GM10248 (cell line): ENCODE measurements around the gene NGEF.
"Not testable (repeated sequence)": the region's sequence is repeated elsewhere in the genome, so short reads cannot be mapped to it uniquely, and the experiment has no call there.

Experiments
- CTCF ChIA-PET: fragments of 300-600 bp; sonication (Branson Sonifier 250); formaldehyde crosslinking; extraction: SDS; loops from one replicate; lab custom pipeline; 2021; ENCODE audit warnings: antibody characterized with exemption; lab: Yijun Ruan, JAX
- POLR2A ChIA-PET: fragments of 350-650 bp; sonication (Branson Sonifier 250); formaldehyde crosslinking; extraction: SDS; loops from one replicate; lab custom pipeline; 2020; ENCODE audit warnings: antibody characterized with exemption; lab: Yijun Ruan, JAX
- DNase-seq: peaks from one replicate; pipeline ENCODE4 v3.0.0; 2012; ENCODE audit errors: extremely low spot score
- TF ChIP-seq, protein P1 (sequence below): IDR thresholded peaks from 2 replicates; pipeline ENCODE4 v1.5.1; 2012; ENCODE audit warnings: mild to moderate bottlenecking, low read depth; ENCODE audit errors: extremely low read depth, missing control alignments, control extremely low read depth

Gene NGEF

DNA sequence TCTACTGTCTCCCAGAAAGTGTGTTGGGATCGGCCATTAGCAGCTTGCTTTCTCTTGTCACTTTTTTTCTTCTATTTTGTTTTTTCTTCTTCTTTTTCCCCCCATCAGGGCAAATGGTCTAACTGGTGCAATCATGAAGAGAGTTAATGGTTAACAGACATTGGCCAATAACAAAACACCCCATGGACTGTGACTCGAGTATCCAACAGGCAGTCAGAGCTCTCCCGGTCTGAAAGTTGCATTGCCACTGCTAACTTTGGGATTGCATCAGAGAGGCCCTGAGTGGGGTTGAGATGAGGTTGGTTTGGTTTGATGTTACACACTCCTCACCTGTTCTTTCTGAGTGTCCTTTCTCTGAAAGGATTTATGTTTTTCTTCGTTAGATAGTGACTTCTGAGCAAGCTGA, 155.9 kb downstream of the NGEF start:
- DNase-seq: no peak
- ChIA-PET CTCF (interaction anchor here (1.4 to 5.2 kb wide), 2 partner anchors 197 to 395 kb away, joined by 3 to 34 read pairs; partner anchors contain the start of gene ATG16L1), POLR2A (no interaction called here)
- TF ChIP-seq, protein P1, sequence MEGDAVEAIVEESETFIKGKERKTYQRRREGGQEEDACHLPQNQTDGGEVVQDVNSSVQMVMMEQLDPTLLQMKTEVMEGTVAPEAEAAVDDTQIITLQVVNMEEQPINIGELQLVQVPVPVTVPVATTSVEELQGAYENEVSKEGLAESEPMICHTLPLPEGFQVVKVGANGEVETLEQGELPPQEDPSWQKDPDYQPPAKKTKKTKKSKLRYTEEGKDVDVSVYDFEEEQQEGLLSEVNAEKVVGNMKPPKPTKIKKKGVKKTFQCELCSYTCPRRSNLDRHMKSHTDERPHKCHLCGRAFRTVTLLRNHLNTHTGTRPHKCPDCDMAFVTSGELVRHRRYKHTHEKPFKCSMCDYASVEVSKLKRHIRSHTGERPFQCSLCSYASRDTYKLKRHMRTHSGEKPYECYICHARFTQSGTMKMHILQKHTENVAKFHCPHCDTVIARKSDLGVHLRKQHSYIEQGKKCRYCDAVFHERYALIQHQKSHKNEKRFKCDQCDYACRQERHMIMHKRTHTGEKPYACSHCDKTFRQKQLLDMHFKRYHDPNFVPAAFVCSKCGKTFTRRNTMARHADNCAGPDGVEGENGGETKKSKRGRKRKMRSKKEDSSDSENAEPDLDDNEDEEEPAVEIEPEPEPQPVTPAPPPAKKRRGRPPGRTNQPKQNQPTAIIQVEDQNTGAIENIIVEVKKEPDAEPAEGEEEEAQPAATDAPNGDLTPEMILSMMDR: no peak

DNA sequence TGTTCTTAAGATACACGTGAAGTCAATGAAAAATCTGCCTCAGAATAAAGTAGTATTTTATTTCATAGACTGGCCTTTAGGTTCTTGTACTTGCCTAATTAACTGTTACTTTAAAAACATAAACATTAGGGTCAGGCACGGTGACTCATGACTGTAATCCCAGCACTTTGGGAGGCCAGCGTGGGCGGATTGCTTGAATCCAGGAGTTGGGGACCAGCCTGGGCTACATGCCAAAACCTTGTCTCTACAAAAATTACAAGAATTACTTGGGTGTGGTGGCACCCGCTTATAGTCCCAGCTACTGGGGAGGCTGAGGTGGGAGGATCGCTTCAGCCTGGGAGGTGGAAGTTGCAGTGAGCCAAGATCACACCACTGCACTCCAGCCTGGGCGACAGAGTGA, 159.0 kb downstream of the NGEF start:
- DNase-seq: no peak
- TF ChIP-seq, protein P1: no peak
- CTCF ChIA-PET: interaction anchor here (0.8 to 5.2 kb wide), 8 partner anchors 8 to 395 kb away, joined by 3 to 34 read pairs (median 5); no protein-coding TSS in a partner anchor
- POLR2A ChIA-PET: no interaction called here

DNA sequence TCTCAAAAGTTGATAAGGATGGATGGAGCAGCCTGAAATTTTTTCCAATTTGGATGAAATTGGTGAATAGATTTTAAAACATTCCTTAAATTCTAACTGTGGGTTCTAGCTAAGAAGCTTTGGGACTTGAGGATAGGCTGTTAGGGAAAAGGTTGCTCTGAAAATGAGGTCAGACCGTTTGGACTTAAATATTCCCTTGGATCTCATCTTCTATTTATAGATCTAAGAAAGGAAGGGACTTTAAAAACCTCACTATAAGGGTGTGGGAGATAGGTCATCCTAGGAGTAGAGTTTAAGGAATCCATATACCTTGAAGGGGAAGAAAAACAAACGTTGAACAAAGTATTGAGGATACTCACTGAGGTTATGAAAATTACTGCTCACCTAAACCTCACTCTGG, 160.4 kb downstream of the NGEF start:
- ChIA-PET CTCF (interaction anchor here (0.6 to 5.2 kb wide), 15 partner anchors 9 to 402 kb away, joined by 3 to 34 read pairs (median 4); partner anchors contain the start of gene INPP5D), POLR2A (no interaction called here)
- no peak for DNase-seq
- TF ChIP-seq, protein P1: no peak

DNA sequence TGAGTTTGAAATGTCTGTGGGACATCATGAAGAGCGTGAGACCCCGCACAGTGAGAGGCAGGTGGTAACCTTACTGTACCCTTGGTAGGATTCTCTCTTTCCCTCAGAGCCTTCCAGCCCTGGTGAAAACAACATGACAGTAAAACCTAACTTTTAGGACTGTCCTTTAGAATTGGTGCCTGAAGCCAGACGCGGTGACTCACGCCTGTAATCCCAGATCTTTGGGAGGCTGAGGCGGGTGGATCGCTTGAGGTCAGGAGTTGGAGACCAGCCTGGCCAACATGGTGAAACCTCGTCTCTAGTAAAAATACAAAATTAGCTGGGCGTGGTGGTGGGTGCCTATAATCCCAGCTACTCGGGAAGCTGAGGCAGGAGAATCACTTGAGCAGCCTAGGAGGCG, 161.0 kb downstream of the NGEF start:
- POLR2A ChIA-PET, DNase-seq: not testable (repeated sequence)
- CTCF ChIA-PET: interaction anchor here (0.9 to 5.2 kb wide), 11 partner anchors 9 to 402 kb away, joined by 3 to 34 read pairs (median 4); partner anchors contain the start of gene INPP5D

DNA sequence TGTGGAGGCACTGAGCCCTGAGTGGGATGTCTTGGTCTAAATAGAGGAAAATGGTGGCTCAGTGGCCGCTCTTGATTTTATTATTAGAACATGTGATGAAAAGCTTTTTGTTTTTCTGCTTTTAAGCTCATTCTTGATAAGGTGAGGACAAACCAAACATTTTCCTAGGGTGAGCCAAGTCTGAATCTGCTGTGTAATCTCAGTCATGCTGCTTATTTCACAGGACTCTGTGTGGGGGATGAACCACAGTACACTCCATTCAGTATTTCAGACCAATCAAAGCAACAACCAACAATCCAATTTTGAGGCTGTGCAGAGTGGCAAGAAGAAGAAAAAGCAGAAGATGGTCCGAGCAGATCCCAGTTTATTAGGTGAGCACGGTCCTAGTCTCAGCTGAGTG, 163.0 kb downstream of the NGEF start:
- no peak for DNase-seq
- ChIA-PET POLR2A (no interaction called here), CTCF (interaction anchor here (1.1 to 1.8 kb wide), 4 partner anchors 9 to 401 kb away, joined by 3 to 6 read pairs (median 4); partner anchors contain the start of gene ATG16L1)
- TF ChIP-seq, protein P1: no peak

DNA sequence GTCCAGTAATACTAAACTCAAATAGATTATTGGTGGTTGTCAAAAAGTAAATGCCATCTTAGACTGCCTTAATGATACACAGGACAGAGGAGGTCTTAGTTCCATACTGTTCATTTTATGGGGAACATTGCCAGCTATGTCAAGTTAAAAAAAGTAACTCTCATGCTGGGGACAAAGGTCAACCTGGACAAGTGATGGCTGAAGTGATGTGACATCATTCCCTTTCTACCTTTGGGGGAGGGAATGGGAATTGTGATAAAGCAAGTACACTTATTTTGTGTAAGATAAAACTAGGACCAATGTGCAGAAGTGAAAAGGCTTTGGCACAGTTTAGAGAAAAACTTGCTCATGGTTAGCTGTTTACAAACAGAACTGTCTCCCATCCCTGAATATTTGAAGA, 167.0 kb downstream of the NGEF start:
- CTCF ChIA-PET: interaction anchor here (1.7 kb wide), 1 partner anchor 183 kb away, joined by 4 read pairs; no protein-coding TSS in a partner anchor
- DNase-seq: no peak
- TF ChIP-seq, protein P1: no peak
- POLR2A ChIA-PET: no interaction called here

DNA sequence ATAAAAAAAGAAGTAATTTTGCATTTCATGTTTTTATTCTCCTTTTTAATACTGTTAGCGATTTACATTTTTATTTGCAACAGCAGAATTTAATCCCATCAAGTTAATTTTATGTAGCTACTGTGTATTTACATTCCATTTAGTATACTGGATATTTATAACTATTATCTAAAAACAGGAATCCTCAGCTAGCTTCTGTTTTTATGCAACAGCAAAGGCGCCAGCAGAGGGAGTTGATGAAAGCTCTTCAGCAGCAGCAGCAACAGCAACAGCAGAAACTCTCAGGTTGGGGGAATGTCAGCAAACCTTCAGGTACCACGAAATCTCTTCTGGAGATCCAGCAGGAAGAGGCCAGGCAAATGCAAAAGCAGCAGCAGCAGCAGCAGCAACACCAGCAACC, 169.2 kb downstream of the NGEF start:
- ChIA-PET POLR2A (no interaction called here), CTCF (interaction anchor here (1.0 to 1.5 kb wide), 3 partner anchors 9 to 211 kb away, joined by 3 to 4 read pairs (median 4); no protein-coding TSS in a partner anchor)
- DNase-seq: no peak
- TF ChIP-seq, protein P1: no peak
